Measurements from ENCODE around the gene PLBD1.

The PLBD1 gene

DNA sequence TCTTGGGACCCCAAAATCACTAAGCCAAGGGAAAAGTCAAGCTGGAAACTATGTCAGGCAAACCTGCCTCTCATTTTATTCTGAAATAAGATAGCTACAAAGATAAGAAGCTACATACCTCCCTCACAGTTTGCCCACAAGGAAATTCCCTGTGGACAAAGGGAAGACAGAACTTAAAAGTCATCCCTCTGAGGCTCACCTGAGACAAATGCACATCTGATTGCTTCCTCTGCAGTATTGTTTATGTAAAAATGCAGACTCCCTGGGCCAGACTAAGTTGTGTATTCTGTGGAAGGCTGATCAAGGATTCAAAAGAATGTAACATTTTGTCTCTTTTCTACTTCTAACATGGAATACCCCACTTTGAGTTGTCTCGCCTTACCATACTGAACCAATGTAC, 2.5 kb upstream of the PLBD1 start:
- no peak for DNase-seq (ENCODE audit: low read depth, low spot score)

DNA sequence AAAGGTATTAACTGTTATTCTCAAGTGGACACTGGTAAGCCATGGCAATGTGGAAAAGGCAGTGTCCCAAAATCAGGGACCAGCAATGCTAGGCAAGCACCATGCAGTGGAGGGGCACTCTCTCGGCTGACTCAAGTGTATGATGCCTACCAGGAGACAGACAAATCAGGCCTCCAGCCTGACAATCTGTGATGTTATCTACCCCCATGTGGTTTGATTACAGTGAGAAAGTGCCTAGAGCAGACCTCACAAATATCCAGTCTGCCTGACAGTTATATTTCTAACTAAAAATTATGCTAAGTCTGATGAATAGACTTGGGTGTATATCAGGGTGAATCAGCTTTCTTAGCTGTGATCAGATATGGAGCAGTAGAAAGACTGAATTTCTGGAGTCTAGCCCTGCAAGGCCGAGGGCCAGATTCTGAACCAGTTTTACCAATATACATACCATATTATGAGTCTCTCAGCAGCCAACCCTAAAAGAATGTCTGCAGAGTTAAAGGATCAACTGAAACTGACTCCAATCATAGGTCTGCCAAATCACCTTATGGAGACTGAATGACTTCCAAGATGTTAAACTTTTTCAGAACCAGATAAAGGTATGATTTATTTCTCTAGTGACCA, 3.2 kb downstream of the PLBD1 start:
- DNase-seq (ENCODE audit: low read depth, low spot score): no peak

DNA sequence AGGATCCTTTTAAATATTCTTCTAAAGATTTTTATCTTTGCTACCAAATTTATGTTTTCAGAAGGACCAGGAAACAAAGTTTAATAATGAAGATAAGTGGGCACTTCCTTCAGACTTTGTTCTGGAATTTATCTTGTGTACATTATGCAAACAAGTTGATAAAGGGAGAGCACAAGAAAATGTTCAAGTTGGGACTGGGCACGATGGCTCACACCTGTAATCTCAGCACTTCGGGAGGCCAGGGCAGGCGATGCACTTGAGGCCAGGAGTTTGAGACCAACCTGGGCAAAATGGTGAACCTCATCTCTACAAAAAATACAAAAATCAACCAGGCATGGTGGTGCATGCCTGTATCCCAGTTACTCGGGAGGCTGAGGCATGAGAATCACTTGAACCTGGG, 4.6 kb downstream of the PLBD1 start:
- DNase-seq (ENCODE audit: low read depth, low spot score): no peak

DNA sequence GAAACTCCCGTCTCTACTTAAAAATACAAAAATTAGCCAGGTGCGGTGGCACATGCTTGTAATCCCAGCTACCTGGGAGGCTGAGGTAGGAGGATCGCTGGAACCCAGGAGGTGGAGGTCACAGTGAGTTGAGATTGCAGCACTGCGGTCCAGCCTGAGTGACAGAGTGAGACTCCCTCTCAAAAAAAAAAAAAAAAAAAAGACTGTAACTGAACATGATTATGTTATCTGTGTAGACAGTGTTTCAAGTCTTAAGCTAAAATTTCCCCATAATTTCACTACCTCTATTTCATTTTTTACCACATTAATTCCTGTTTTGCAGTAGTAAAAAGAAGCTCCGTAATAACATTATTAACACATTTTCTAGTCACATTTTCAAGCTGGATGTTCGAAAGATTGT, 5.4 kb downstream of the PLBD1 start:
- DNase-seq (ENCODE audit: low read depth, low spot score): no peak

DNA sequence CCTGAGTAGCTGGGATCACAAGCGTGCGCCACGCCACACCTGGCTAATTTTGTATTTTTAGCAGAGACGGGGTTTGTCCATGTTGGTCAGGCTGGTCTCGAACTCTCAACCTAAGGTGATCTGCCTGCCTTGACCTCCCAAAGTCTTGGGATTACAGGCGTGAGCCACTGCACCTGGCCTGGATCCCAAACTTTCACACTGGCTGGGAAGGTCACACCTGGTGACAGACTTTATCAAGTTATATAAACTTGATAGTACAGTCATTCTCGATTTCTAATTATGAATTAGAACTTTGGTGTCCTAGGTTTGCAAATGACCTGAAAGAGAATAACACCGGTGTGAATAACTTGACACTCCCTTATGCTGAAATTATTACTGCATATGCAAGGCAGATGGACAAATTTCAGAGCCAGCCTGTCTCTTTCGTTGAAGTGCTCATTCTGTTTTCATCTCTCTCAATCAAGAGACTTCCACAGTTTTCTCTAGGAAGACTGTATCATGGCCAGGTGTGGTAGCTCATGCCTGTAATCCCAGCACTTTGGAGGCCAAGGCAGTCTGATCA, 5.9 kb downstream of the PLBD1 start:
- DNase-seq (ENCODE audit: low read depth, low spot score): no peak

DNA sequence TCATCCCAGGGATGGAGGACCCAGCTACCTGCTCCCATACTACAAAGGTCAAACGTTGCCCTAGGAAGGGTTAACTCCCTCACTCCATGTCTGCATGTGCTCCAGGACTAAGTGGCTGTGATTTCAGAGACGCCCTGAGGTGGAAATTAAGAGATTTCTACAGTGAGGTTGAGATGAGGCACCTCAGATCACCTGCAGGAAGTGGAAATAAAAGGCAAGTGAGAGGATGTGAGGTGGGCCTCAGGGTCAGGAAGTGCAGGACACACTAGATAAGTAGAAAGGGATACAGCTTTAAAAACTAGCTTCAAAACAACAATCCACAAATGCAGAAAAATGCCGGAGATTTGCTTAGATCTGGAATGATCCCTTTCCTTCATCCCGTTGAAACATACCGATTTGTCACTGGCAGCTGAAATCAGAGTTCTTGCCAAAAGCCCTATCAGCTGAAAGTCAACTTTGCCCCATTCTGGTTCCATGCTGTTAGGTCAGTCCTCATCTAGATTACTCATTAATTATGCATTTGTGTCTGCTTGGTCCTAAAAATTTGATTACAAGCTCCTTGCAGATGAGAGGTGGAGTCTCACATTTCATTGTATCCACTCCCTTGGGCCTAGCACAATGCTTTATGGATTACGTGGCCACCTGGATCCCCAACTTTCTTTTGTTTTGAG, 6.6 kb downstream of the PLBD1 start:
- no peak for DNase-seq (ENCODE audit: low read depth, low spot score)

DNA sequence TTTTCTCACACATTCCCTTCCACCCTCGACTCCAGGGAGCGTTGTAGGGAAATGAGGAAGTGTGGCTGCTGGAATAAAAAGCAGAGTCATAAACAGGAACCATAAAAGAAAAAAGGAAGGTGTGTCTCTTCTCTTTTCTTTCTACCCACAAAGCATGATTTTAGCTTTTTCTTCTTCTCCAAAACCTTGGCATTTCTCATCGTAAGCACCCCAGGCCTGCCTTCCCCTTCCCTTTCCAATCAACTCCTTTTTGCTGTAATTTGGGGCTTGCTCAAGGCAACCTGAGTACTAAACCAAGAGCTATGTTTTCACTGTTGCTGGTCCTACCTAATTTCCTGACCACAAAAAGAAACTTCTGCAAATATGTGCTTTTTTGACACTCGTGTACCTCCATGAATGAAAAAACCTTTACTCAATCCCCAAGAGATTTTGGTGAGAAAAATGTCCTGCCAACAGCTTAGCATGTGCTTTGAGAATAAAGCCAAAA, 9.2 kb downstream of the PLBD1 start:
- DNase-seq (ENCODE audit: low read depth, low spot score): no peak

DNA sequence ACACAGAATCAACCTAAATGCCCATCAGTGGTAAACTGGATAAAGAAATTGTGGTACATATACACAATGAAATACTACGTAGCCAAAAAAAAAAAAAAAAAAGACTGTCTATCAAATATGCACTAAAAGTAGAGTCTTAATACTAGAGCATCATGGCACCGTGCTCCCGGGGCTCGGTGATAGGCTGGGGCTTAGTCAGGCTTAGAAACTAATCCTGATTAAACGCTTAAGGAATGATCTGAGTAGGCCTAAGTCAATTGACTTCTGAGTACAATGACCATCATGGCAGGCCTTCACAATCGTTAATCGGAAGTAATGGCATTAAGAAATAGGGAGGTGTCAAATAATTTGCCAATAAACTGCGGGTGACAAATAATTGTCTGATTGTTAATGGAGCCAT, 9.7 kb downstream of the PLBD1 start:
- DNase-seq (ENCODE audit: low read depth, low spot score): no peak

DNA sequence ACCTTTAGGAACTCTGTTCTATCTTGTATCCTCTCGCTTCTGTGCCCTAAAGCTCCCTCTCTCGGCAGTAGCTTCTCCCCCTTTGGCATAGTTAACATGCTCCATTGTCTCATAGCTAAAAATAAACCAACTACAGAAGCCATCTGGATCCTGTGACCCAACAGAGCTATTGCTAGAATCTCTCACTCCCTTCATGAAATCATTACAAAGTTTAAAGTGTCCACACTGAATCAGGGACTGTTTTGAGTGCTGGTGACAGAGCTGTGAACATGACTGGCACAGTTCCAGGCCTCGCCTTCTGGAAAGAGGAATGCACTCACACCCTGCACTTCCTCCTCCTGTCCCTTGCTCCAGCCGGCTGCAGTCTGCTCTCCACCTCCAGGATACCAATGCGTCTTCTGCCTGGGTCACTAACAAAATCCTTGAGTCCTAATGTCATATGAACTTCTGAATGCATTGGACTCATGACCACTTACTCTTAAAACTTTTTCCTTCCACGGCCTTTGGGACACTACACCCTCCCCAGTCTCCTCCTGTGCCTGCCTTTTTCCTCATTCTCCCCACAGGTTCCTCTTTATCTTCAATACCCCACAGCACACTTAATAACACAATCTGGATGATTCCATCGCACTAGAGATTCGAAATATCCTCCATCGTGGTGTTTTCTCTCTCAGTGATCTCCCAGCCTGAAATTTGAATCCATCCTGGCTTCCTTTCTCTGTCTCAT, 13.2 kb downstream of the PLBD1 start:
- DNase-seq (ENCODE audit: low read depth, low spot score): no peak

DNA sequence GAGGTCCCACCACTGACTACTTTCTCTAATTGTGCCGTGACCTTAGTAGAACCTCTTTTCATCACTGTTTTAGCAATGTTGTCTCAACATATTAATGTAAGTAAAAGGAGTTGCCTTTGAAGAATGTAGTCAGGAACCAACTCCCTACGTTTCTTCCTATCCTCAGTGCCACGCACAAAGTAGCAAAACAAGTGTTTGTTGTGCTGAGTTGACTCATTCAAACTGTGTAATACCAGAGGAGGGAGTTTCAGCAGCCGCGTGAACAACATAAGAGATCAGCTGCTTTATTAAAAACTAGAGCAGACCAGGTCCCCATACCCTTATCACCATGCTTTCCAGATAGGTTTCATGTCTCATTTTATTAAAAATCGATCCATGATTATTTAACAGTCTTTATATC, 19.1 kb downstream of the PLBD1 start:
- DNase-seq (ENCODE audit: low read depth, low spot score): no peak

DNA sequence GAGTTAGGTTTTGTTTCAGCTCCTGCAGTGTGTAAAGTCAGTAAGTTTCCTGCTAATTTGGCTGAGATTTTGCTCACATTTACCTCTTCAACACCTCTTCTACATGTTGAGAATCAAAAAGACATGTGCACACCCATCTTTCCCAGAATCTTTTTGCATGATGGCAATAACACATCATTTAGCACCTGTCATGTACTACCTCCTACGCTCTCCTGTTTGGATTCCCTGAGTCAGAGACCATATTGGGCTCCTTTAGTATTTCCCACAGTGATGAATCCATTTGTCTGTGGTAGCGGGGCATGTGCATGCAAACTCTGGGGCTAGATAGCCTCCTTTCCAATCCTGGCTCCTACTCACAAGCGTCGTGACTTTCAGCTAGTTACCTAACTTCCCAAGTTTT, 20.1 kb downstream of the PLBD1 start:
- no peak for DNase-seq (ENCODE audit: low read depth, low spot score)

DNA sequence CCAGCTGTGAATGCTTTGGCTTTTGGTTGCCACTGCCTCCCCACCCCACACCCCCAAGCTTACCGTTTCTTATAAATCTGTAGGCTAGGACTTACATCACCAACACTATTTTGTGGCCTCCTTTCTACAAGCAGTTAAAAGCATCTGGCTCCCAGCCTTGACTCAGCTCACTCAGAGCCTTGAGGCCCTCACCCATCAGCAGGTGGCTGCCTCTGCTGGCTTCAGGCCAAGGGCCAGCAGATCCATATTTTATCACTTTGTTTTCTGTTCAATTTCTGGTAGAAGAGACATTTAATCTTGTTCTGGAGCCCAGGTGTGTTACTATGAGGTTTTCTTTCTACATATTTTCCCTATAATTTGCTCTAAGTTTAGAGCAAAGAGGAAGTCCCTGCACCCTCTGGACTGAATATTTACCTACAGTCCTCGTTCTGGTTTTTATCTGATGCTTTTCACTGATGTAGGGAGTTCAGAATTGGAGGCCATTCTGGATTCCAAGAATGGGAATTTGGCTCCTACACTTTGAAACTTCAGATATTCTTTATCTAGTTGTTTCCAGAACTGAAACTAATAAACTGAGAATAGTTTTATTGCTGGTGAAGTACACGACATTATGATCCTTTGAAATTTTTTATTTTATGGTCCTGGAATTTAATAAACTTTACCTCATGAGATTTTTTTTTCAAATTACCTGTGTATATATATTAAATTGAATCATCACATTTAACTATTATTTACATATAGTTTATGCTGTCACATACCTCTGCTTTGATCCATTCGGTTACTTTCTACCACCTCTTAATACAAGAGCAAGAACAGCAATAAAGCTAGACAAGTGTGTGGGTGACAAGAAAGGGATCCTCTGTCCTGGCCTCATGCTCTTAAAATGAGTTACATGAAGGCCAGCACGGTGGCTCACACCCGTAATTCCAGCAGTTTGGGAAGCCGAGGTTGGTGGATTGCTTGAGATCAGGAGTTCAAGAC, 22.2 kb downstream of the PLBD1 start:
- DNase-seq (ENCODE audit: low read depth, low spot score): no peak

DNA sequence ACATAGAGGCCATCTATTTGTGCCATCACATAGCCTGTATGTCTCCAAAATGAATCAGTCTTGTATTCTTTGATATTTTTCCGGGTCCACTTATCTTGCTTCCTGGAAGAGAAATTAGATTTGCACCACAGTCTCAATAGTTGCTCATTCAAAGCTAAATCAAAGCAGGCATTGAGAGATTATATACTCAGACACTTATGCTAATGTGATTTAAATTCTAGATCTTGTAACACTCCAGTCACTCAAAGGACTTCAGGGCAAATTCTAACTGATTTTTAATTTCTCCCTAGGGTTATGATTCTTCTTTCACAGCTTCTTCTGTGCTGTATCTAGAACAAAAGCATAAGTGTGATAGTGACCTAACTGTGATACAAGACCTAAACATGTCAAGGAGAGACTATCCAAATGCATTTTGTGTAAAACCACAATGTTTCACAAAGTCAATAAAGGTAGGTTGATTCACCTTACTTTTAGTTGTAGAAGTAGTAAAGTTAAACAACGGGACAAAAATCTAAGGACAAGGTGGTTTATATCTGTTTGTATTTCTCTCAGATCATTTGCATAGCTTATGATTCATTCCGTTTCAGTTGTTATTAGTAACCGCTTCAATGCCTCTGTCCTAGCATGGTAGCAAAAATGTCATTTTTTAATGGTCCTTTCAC, 26.8 kb downstream of the PLBD1 start:
- no peak for DNase-seq (ENCODE audit: low read depth, low spot score)

DNA sequence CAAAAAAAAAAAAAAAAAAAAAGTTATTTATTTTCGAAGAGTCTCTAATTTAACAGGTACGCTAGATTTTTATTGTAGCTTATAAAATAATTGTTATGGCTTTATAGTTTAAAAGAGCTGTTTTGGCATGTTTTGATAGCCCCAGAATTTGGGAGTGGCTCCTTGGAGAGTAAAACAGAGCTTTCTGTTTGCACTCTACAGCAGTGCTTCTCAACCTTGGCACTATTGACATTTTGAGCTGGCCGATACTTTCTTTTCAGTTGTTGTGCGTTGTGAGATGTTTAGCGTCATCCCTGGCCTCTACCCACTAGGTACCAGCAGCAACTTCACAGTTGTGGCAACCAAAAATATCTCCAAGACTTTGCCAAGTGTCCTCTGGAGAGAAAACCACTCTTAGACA, 30.6 kb downstream of the PLBD1 start:
- DNase-seq (ENCODE audit: low read depth, low spot score): no peak

DNA sequence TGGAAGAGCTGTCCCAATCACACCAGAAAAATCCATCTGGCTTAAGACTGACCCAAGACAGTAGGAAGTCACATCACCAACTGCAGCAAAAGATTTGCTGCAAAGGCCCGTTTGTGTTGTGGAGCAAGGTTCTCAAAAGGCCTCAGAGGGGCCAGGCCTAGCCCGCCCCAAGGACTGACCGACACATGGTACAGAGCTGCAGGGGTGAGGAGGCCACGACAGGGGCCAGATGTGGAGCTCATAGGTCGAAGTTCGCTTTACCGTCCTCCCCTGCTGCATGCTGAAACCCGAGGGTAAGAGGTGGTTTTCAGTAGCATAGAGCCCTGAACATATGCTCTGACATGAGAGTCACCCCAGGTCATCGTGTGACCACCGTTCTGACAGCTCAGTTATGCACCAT, 35.5 kb downstream of the PLBD1 start:
- no peak for DNase-seq (ENCODE audit: low read depth, low spot score)

DNA sequence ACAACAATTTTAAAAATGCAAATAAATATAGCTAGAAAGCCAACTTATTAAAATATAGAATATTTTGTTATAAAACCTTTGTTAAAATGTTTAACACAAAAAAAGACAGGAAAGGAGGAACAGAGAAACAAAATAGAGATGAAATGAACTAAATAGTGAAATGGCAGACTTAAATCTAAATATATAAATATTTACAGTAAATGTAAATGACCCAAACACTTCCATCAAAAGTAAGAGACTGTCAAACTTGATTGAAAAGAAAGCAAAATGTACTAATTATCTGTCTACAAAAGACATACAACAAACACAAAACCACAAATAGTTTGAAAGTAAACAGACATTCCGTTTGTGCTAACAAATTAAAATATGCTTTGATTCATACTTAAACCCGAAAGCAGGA, 41.7 kb downstream of the PLBD1 start:
- no peak for DNase-seq (ENCODE audit: low read depth, low spot score)

DNA sequence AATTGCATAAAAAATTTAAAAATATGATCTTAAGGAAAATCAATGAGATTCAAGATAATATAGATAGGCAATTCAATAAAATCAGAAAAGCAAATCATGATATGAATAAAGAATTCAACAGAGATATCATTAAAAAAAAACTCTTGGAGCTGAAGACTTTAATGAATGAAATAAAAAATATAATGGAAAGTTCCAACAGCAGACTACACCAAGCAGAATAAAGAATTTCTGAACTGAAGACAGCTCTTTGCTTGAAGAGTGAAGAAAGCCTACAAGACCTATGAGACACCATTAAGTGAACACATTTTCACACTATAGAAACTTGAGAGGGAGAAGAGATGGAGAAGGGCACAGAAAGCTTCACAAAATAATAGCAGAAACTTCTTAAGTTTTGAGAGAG, 45.9 kb downstream of the PLBD1 start:
- DNase-seq (ENCODE audit: low read depth, low spot score): no peak

DNA sequence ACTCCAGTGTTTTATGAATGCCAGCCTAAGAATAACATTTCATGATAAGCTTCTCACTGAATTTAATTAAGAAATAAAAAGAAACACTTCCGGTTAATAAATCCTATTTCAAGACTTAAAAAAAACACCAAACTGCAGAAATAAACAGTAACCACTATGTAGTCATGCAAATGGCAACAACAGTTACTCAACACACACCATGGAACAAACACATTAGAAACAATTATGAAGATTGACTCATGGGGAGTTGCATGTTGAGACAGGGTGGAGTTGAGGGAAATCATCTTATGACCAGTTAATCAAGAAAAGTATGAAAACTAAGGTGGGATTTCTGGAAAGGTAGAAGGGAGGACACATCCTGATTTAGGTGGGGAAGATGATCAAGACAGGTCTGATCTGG, 52.7 kb downstream of the PLBD1 start:
- DNase-seq (ENCODE audit: low read depth, low spot score): no peak

DNA sequence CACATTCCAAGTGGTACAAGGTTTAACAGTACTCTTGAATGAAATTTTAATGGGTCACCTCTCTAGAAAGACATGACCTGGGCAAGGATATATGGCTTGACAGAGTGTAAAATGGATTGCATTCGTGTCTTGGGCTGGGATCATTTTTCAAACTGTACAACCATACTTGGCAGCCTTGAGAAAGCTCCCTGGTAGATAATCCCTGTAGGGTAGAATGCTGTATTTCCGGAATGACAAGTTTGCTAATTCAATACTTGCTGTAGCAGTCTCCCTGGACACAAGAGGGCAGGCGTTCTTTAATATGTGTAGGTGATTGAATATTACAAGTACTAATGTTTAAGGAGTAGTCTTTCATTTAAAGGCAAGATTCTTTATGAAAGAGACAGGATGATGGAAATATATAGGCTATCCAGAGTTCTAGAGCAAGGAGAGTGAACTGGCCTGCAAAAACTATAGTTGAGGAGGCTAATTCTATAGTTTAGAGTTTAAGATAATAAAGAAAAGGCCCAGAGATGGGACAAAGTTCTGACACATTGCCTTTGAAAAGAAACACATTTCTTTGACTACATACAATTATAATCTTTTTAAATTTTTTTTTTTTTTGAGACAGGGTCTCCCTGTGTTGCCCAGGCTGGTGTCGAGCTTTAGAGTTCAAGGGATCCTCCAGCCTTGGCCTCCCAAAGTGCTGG, 53.4 kb downstream of the PLBD1 start:
- no peak for DNase-seq (ENCODE audit: low read depth, low spot score)

DNA sequence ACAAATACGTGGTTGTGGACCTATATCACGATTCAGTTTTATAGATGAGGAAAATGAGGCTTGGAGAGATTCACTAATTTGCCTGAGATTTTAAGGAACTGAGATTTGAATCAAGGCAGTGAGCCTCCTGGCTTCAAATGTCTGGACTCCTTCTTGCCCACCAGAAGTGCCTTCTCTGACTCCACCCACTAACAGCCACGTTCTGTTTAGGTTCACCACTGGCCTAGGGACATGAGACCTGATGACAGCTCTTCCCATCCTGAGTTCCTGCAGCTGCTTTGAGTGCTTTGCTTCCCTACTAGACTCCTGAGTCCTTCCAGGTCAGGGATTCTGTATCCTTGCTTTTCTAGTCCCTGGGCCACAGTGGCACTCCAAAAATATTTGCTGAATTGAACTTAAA, 57.1 kb downstream of the PLBD1 start:
- DNase-seq (ENCODE audit: low read depth, low spot score): no peak

Data from smooth muscle cell of the brain vasculature (primary cell).